GM21528 (cell line): ENCODE measurements around the gene HSPB9.
"Not testable (repeated sequence)": the region's sequence is repeated elsewhere in the genome, so short reads cannot be mapped to it uniquely, and the experiment has no call there.

Source experiments
- ATAC-seq: cut with Tn5 transposase; IDR thresholded peaks from one replicate; pipeline ENCODE4 v1.9.1; 2021; ENCODE audit warnings: mild to moderate bottlenecking, moderate library complexity; ENCODE audit not compliant: unreplicated experiment, low FRiP score

HSPB9 gene

DNA sequence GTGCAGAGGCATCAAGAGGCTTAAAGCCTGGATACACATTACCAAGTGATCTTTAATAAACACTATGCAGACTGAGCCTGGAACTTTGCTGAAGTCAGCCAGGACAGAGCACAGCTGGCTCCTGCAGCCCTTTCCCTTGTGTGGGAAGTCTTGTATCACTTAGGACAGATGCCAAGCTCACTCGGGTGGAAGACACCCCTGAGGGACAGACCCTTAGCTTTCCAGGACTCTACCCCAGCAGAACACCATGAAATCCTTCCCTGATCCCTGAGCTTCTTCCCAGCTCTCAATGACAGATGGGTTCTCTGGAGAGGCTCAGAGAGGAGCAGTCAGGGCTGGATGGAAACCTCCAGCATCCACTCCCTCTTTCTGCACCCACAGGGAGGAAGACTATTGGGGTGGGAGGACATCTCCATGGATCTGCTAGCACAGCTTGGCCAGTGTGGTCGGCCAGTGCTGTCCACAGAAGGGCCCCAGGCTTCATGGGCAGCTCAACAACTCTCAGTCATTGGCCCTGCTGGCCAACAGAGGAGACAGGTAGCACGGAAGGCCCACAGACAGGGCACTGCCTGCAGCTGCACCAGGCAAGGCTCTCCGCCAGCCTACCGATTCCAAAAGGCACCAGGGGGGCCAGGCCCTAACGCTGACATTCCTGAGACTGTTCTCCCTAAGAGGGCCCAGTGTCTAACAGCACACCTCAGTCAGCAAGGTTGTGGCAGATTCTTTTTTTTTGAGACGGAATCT, 16.3 kb downstream of the HSPB9 start:
- ATAC-seq = no peak

GRCh38 chr17:42140690-42141089, 18.1 kb downstream of the HSPB9 start:
- ATAC-seq = not testable (repeated sequence)

DNA sequence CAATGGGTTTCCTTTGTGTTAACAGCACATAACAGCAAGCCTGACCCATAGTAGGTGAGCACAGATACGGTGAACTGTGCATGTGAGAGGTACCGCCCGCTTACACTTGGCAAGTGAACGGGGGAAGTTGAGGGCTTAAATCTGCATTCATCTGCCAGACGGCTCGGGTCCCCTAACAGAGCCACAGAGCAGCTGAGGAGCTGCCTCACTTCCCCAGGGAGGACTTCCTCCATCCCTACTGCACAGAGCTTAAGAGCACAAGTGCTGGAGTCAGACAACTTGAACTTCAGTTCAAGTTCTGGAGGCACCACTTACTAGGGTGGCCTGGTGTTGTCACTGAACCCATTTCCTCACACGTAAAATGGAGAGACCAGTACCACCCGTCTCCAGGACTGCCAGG, 18.8 kb downstream of the HSPB9 start:
- no peak for ATAC-seq

- no peak for ATAC-seq
Measured at GRCh38 chr17:42142371-42142896, 19.8 kb downstream of the HSPB9 start.

GRCh38 chr17:42143138-42143537, 20.5 kb downstream of the HSPB9 start:
- ATAC-seq = not testable (repeated sequence)

DNA sequence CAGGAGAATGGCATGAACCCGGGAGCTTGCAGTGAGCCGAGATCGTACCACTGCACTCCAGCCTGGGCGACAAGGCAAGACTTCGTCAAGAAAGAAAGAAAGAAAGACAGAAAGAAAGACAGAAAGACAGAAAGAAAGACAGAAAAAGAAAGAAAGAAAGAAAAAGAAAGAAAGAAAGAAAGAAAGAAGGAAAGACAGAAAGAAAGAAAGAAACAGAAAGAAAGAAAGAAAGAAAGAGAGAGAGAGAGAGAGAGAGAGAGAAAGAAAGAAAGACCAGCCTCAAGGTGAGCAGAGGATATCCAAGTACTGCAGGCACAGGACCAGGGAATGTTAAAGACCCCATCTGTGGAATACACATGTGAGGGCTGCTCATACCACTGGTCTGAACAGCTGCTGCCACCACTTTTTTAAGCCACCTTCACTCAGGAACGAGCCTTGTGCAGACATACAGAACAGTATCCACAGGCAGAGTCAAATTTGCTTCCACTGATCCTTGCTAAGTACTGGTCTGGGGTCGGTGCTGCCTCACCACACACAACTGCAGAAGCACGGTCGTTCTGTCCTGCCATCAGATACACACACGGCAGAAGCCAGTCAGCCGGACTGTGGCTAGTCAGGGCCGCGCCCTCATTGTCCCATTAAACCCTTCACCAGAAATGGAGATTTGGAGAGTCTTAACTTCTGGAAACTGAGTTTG, 24.5 kb downstream of the HSPB9 start:
- ATAC-seq = no peak

DNA sequence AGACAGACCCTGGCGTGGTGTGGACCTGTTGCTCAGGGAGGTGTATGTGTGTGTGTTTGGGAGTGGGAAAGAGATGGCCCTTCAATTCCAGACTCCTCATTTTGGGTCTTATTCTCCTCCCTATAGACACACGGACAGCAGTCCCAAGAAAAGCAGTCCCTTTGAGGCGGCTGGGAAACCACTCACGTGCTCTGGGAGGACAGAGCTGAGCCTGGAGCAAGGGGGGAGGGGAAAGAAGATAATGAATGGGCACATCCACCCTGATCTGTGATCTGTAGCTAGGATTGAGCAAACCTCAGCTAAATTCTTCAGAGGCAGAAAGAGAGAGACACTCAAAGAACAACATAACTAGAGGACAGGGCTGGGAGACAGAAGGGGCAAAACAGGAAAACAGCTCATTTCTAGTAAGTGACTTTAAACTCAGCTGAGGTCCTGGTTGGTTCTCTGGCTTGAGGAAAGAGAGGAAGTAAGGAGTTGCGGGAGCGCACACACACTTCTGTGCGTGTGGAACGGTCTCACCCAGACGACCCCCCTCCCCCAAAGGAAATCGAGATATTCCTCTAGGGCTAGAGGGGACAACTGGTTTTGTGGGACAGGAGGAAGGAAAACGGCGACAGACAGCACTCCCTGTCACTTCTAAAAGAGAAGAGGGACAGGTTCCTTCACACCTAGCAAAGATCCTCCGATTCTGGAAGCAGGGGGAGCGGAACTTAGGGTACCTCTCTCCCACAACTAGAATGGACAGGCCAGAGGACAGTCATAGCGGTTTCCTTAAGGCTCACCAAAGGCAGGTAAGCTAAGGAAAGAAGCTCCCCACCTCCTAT, 31.5 kb downstream of the HSPB9 start:
- no peak for ATAC-seq

GRCh38 chr17:42155614-42156045, 33.0 kb downstream of the HSPB9 start:
- no peak for ATAC-seq

- ATAC-seq = no peak
Measured at GRCh38 chr17:42159796-42160530, 37.4 kb downstream of the HSPB9 start.

GRCh38 chr17:42160531-42160910, 37.9 kb downstream of the HSPB9 start:
- no peak for ATAC-seq

DNA sequence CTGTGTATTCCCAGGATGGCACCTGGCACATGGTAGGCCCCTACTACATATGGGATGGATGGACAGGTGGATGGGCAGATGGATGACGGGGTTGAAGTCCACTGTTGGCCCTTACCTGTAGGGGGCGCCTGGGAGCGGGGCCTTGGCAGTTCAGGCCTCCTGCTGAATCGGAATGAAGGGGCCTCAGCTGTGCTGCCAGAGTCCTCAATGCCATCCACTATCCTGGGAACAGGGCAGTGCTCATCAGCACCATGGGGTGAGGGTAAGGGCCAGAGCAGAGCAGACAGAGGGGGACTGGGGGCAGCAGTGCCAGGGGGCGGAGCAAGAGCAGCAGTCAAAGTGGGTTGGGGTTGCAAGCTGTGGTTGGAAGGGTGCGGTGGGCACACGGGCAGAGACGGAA, 40.5 kb downstream of the HSPB9 start:
- no peak for ATAC-seq

GRCh38 chr17:42163696-42164407, 41.2 kb downstream of the HSPB9 start:
- ATAC-seq = no peak

GRCh38 chr17:42165751-42166150, 43.1 kb downstream of the HSPB9 start:
- ATAC-seq = no peak

GRCh38 chr17:42166196-42166763, 43.7 kb downstream of the HSPB9 start:
- ATAC-seq = no peak

GRCh38 chr17:42167807-42168206, 45.2 kb downstream of the HSPB9 start:
- no peak for ATAC-seq

- no peak for ATAC-seq
Measured at GRCh38 chr17:42169351-42169750, 46.7 kb downstream of the HSPB9 start.

- ATAC-seq = no peak
Measured at GRCh38 chr17:42171831-42172230, 49.2 kb downstream of the HSPB9 start.
